HepG2 (cell line): ENCODE results near the gene BEAN1. TPM values are rescaled to one million over a fixed set of nuclear protein-coding genes. Genes with fewer than 3 reads are reported as not detected.

Experiments
- ARNT2 ChIP-seq: sonication (generic); formaldehyde crosslinking; IDR thresholded peaks from 2 replicates; pipeline ENCODE4 v1.8.0; 2022; ENCODE audit warnings: mild to moderate bottlenecking, low read depth, missing genetic modification reagents, moderate library complexity
- CENPT ChIP-seq: sonication (generic); formaldehyde crosslinking; IDR thresholded peaks from 2 replicates; pipeline ENCODE4 v1.8.0; 2022; ENCODE audit warnings: low read depth, mild to moderate bottlenecking, moderate library complexity, missing genetic modification reagents
- EZH2 ChIP-seq: conservative IDR thresholded peaks from 2 replicates; pipeline ENCODE4 v1.6.1; 2012; ENCODE audit warnings: mild to moderate bottlenecking, low read depth, low read length, moderate library complexity
- FOXA3 ChIP-seq: IDR thresholded peaks from 2 replicates; pipeline ENCODE4 v1.6.1; 2016; ENCODE audit warnings: missing genetic modification reagents, missing compliant biosample characterization
- MAFF ChIP-seq: IDR thresholded peaks from 2 replicates; pipeline ENCODE4 v1.6.1; 2011; ENCODE audit warnings: low read depth, low read length, improper control_type of control experiment
- MAFK ChIP-seq, 2 experiments: IDR thresholded peaks in 1 of 2; conservative IDR thresholded peaks in 1 of 2; 2 replicates each; pipeline ENCODE4 v1.6.1; 2011; ENCODE audit warnings: improper control_type of control experiment in 2 of 2, low read length in 2 of 2
- MEIS2 ChIP-seq: sonication (generic); formaldehyde crosslinking; IDR thresholded peaks from 2 replicates; pipeline ENCODE4 v1.9.0; 2021; ENCODE audit warnings: mild to moderate bottlenecking, missing genetic modification reagents
- ZNF274 ChIP-seq: sonication (generic); formaldehyde crosslinking; IDR thresholded peaks from 2 replicates; pipeline ENCODE4 v1.5.1; 2020; ENCODE audit warnings: mild to moderate bottlenecking, missing genetic modification reagents
- ZNF616 ChIP-seq: sonication (generic); formaldehyde crosslinking; IDR thresholded peaks from 2 replicates; pipeline ENCODE4 v1.5.0; 2020; ENCODE audit warnings: low read depth, mild to moderate bottlenecking, missing genetic modification reagents
- polyA plus RNA-seq, 8 experiments: library from polyadenylated mRNA; depleted of rRNA in 3 of 8; stranded (reverse) in 7 of 8; unstranded in 1 of 8; fragments of >200 nt; fragmentation: Illumina TruSeq in 4 of 8; extraction: Trizol in 4 of 8; gene quantifications; 2 replicates each; pipeline versions ENCODE4 v1.2.1 to v1.2.3, GENCODE V29; 2011 to 2016; ENCODE audit warnings: low read depth in 4 of 8, missing spikeins in 1 of 8, mixed read lengths in 1 of 8; ENCODE audit not compliant: insufficient read depth in 1 of 8
- total RNA-seq, 5 experiments: library from RNA; depleted of rRNA; stranded (reverse); fragments of >200 nt; fragmentation: Illumina TruSeq; extraction: Trizol; gene quantifications; 2 replicates each; pipeline ENCODE4 v1.2.3, GENCODE V29; 2016; ENCODE audit warnings: low read depth in 1 of 5
- TF ChIP-seq, protein P1 (sequence below), 2 experiments: fragments of 450-650 bp in 1 of 2; sonication (generic) in 1 of 2; formaldehyde crosslinking in 1 of 2; IDR thresholded peaks; 2 replicates each; pipeline versions ENCODE4 v1.6.1 to v1.8.0; 2016 to 2022; ENCODE audit warnings: antibody characterized with exemption in 1 of 2, mild to moderate bottlenecking in 1 of 2, missing genetic modification reagents in 1 of 2
- TF ChIP-seq, protein P2 (sequence below): sonication (generic); formaldehyde crosslinking; IDR thresholded peaks from 2 replicates; pipeline ENCODE4 v1.8.0; 2022; ENCODE audit warnings: mild to moderate bottlenecking, missing genetic modification reagents, moderate library complexity
- TF ChIP-seq, protein P3 (sequence below): sonication (generic); formaldehyde crosslinking; IDR thresholded peaks from 2 replicates; pipeline ENCODE4 v1.4.0; 2020; ENCODE audit warnings: missing genetic modification reagents, borderline replicate concordance

Gene BEAN1
- total and polyA plus RNA-seq, 2 of the 13 experiments (the other 11 are each of a cell fraction or from before 2014, with no cell fraction given): 0.53 to 1.4 TPM

DNA sequence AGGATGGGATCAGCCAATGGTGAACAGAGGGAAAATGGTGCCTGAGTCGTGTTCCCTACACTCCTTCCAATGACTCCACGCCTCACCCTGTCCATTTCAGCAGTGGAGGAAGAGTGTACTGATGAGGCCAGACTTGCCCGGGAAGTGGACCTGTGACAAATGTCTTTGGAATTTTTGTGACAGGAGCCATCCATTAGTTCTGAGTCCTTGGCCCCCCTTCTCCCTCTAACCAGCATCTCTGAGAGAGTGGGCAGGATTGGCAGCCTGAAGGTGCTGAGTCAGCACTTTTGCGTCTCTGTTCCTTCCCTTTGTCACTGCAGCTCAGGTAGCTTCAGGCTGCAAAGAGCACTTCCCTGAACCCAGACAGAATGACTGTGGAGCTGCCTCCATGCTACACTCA lies 30.8 kb downstream of the BEAN1 start (continued):
- TF ChIP-seq, protein P1, sequence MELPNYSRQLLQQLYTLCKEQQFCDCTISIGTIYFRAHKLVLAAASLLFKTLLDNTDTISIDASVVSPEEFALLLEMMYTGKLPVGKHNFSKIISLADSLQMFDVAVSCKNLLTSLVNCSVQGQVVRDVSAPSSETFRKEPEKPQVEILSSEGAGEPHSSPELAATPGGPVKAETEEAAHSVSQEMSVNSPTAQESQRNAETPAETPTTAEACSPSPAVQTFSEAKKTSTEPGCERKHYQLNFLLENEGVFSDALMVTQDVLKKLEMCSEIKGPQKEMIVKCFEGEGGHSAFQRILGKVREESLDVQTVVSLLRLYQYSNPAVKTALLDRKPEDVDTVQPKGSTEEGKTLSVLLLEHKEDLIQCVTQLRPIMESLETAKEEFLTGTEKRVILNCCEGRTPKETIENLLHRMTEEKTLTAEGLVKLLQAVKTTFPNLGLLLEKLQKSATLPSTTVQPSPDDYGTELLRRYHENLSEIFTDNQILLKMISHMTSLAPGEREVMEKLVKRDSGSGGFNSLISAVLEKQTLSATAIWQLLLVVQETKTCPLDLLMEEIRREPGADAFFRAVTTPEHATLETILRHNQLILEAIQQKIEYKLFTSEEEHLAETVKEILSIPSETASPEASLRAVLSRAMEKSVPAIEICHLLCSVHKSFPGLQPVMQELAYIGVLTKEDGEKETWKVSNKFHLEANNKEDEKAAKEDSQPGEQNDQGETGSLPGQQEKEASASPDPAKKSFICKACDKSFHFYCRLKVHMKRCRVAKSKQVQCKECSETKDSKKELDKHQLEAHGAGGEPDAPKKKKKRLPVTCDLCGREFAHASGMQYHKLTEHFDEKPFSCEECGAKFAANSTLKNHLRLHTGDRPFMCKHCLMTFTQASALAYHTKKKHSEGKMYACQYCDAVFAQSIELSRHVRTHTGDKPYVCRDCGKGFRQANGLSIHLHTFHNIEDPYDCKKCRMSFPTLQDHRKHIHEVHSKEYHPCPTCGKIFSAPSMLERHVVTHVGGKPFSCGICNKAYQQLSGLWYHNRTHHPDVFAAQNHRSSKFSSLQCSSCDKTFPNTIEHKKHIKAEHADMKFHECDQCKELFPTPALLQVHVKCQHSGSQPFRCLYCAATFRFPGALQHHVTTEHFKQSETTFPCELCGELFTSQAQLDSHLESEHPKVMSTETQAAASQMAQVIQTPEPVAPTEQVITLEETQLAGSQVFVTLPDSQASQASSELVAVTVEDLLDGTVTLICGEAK (IDR thresholded peaks at IDR 0.05): no peak
- TF ChIP-seq, protein P1 (CRISPR knock-in tag; IDR thresholded peaks at IDR 0.05): no peak
- TF ChIP-seq, protein P2, sequence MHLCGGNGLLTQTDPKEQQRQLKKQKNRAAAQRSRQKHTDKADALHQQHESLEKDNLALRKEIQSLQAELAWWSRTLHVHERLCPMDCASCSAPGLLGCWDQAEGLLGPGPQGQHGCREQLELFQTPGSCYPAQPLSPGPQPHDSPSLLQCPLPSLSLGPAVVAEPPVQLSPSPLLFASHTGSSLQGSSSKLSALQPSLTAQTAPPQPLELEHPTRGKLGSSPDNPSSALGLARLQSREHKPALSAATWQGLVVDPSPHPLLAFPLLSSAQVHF (CRISPR knock-in tag): no peak
- TF ChIP-seq, protein P3, sequence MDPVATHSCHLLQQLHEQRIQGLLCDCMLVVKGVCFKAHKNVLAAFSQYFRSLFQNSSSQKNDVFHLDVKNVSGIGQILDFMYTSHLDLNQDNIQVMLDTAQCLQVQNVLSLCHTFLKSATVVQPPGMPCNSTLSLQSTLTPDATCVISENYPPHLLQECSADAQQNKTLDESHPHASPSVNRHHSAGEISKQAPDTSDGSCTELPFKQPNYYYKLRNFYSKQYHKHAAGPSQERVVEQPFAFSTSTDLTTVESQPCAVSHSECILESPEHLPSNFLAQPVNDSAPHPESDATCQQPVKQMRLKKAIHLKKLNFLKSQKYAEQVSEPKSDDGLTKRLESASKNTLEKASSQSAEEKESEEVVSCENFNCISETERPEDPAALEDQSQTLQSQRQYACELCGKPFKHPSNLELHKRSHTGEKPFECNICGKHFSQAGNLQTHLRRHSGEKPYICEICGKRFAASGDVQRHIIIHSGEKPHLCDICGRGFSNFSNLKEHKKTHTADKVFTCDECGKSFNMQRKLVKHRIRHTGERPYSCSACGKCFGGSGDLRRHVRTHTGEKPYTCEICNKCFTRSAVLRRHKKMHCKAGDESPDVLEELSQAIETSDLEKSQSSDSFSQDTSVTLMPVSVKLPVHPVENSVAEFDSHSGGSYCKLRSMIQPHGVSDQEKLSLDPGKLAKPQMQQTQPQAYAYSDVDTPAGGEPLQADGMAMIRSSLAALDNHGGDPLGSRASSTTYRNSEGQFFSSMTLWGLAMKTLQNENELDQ (CRISPR knock-in tag): no peak
- TF ChIP-seq EZH2: no peak
- no peak for TF ChIP-seq ZNF274 (CRISPR knock-in tag)
- TF ChIP-seq MAFK (conservative IDR thresholded peaks at IDR 0.05 in 1 of 2, IDR thresholded peaks at IDR 0.05 in 1 of 2; ENCODE audit: low read length in 2 of 2): peak; percentile 100
- TF ChIP-seq FOXA3 (CRISPR knock-in tag): no peak
- no peak for TF ChIP-seq CENPT (CRISPR knock-in tag)
- peak; percentile 100 for TF ChIP-seq MAFF
- TF ChIP-seq ARNT2 (CRISPR knock-in tag): no peak
- no peak for TF ChIP-seq ZNF616
- no peak for TF ChIP-seq MEIS2 (CRISPR knock-in tag)
